ENCODE results near the gene ANKRD44. TPM values are rescaled to one million over a fixed set of nuclear protein-coding genes. Genes with fewer than 3 reads are reported as not detected.
"Not testable (repeated sequence)": the region's sequence is repeated elsewhere in the genome, so short reads cannot be mapped to it uniquely, and the experiment has no call there.

The ANKRD44 gene
- total RNA-seq, 1 experiment from 2014 or later = 0.66 TPM

- DNase-seq = no peak
- Histone ChIP-seq H3K9me3 (no peaks in the 10 kb centered on the region), H3K27me3 (no peaks in the 10 kb centered on the region), H3K36me3 (no peaks in the 10 kb centered on the region), H3K4me3 (no peak overlapping the region)
Measured at GRCh38 chr2:197240421-197241041, 70.0 kb downstream of the ANKRD44 start.

GRCh38 chr2:197240018-197240417, 70.6 kb downstream of the ANKRD44 start:
- not testable (repeated sequence) for H3K9me3 ChIP-seq, H3K27me3 ChIP-seq, H3K4me3 ChIP-seq, H3K36me3 ChIP-seq, DNase-seq

- Histone ChIP-seq H3K9me3 (no peaks in the 10 kb centered on the region), H3K27me3 (no peaks in the 10 kb centered on the region), H3K4me3 (no peak overlapping the region), H3K36me3 (no peaks in the 10 kb centered on the region)
- no peak for DNase-seq
Measured at GRCh38 chr2:197239434-197239833, 71.1 kb downstream of the ANKRD44 start.

- Histone ChIP-seq H3K4me3 (no peak overlapping the region), H3K9me3 (no peaks in the 10 kb centered on the region), H3K36me3 (no peaks in the 10 kb centered on the region), H3K27me3 (no peaks in the 10 kb centered on the region)
- DNase-seq = no peak
Measured at GRCh38 chr2:197238043-197238365, 72.6 kb downstream of the ANKRD44 start.

GRCh38 chr2:197237291-197238042, 73.1 kb downstream of the ANKRD44 start:
- H3K36me3 ChIP-seq = no peaks in the 10 kb centered on the region
- no peak overlapping the region for H3K4me3 ChIP-seq
- no peaks in the 10 kb centered on the region for H3K9me3 ChIP-seq
- no peak for DNase-seq
- no peaks in the 10 kb centered on the region for H3K27me3 ChIP-seq

GRCh38 chr2:197236816-197237215, 73.8 kb downstream of the ANKRD44 start:
- Histone ChIP-seq H3K9me3 (no peaks in the 10 kb centered on the region), H3K27me3 (no peaks in the 10 kb centered on the region), H3K36me3 (no peaks in the 10 kb centered on the region), H3K4me3 (no peak overlapping the region)
- no peak for DNase-seq

- Histone ChIP-seq H3K4me3 (no peak overlapping the region), H3K27me3 (no peaks in the 10 kb centered on the region), H3K9me3 (no peaks in the 10 kb centered on the region), H3K36me3 (no peaks in the 10 kb centered on the region)
- DNase-seq = no peak
Measured at GRCh38 chr2:197236159-197236558, 74.4 kb downstream of the ANKRD44 start.

GRCh38 chr2:197235711-197236110, 74.9 kb downstream of the ANKRD44 start:
- DNase-seq = no peak
- Histone ChIP-seq H3K4me3 (no peak overlapping the region), H3K9me3 (no peaks in the 10 kb centered on the region), H3K27me3 (no peaks in the 10 kb centered on the region), H3K36me3 (no peaks in the 10 kb centered on the region)

- Histone ChIP-seq H3K36me3 (no peaks in the 10 kb centered on the region), H3K27me3 (no peaks in the 10 kb centered on the region), H3K9me3 (no peaks in the 10 kb centered on the region), H3K4me3 (no peak overlapping the region)
- DNase-seq = no peak
Measured at GRCh38 chr2:197234671-197235191, 75.8 kb downstream of the ANKRD44 start.

GRCh38 chr2:197233473-197233872, 77.1 kb downstream of the ANKRD44 start:
- H3K9me3 ChIP-seq = no peaks in the 10 kb centered on the region
- no peaks in the 10 kb centered on the region for H3K36me3 ChIP-seq
- DNase-seq = no peak
- H3K27me3 ChIP-seq = no peaks in the 10 kb centered on the region
- no peak overlapping the region for H3K4me3 ChIP-seq

GRCh38 chr2:197232010-197232409, 78.6 kb downstream of the ANKRD44 start:
- Histone ChIP-seq H3K36me3 (no peaks in the 10 kb centered on the region), H3K27me3 (no peaks in the 10 kb centered on the region), H3K9me3 (no peaks in the 10 kb centered on the region), H3K4me3 (no peak overlapping the region)
- DNase-seq = no peak

- Histone ChIP-seq H3K4me3 (no peak overlapping the region), H3K36me3 (no peaks in the 10 kb centered on the region), H3K9me3 (no peaks in the 10 kb centered on the region), H3K27me3 (no peaks in the 10 kb centered on the region)
- no peak for DNase-seq
Measured at GRCh38 chr2:197229509-197230443, 80.8 kb downstream of the ANKRD44 start.

- H3K4me3 ChIP-seq = no peak overlapping the region
- DNase-seq = no peak
- H3K36me3 ChIP-seq = no peaks in the 10 kb centered on the region
- no peaks in the 10 kb centered on the region for H3K9me3 ChIP-seq
- no peaks in the 10 kb centered on the region for H3K27me3 ChIP-seq
Measured at GRCh38 chr2:197223451-197223850, 87.1 kb downstream of the ANKRD44 start.

GRCh38 chr2:197219636-197220035, 90.9 kb downstream of the ANKRD44 start:
- H3K9me3 ChIP-seq = no peaks in the 10 kb centered on the region
- DNase-seq = no peak
- H3K27me3 ChIP-seq = no peaks in the 10 kb centered on the region
- H3K4me3 ChIP-seq = no peak overlapping the region
- H3K36me3 ChIP-seq = no peaks in the 10 kb centered on the region

GRCh38 chr2:197217541-197217940, 93.0 kb downstream of the ANKRD44 start:
- H3K36me3 ChIP-seq = no peaks in the 10 kb centered on the region

GRCh38 chr2:197216361-197216979, 94.1 kb downstream of the ANKRD44 start:
- H3K4me3 ChIP-seq = no peak overlapping the region
- no peak for DNase-seq

More at GRCh38 chr2:197217541-197217940, 93.0 kb downstream of the ANKRD44 start:
- Histone ChIP-seq H3K4me3 (no peak overlapping the region), H3K27me3 (no peaks in the 10 kb centered on the region), H3K9me3 (no peaks in the 10 kb centered on the region)
- DNase-seq = no peak

More at GRCh38 chr2:197216361-197216979, 94.1 kb downstream of the ANKRD44 start:
- H3K9me3 ChIP-seq = no peaks in the 10 kb centered on the region
- no peaks in the 10 kb centered on the region for H3K27me3 ChIP-seq
- H3K36me3 ChIP-seq = no peaks in the 10 kb centered on the region
